Tibial artery (tissue), 4 donors: ENCODE data around the gene SF3A1.

Experiments used
- DNase-seq, 2 donors: peaks; one replicate each; pipeline ENCODE4 v3.0.0-alpha.2; 2019
- H3K27ac ChIP-seq, 2 donors: fragments of 200-600 bp; sonication (generic) in 1 of 2; 1 replicate in 1 of 2; 2 replicates in 1 of 2; pipeline ENCODE4 v1.5.1; 2018 to 2019; ENCODE audit warnings: mild to moderate bottlenecking in 1 of 2
- H3K27me3 ChIP-seq, 2 donors: fragments of 200-600 bp; sonication (generic) in 1 of 2; one replicate each; pipeline versions ENCODE4 v1.5.1 to v1.6.0; 2016 to 2019
- H3K36me3 ChIP-seq, 3 donors: fragments of 200-600 bp; sonication (generic) in 2 of 3; one replicate each; pipeline ENCODE4 v1.5.1; 2016 to 2019; ENCODE audit warnings: mild to moderate bottlenecking in 2 of 3
- H3K4me1 ChIP-seq, 4 donors: fragments of 200-600 bp; sonication (generic) in 2 of 4; 1 replicate in 3 of 4; 2 replicates in 1 of 4; pipeline ENCODE4 v1.5.1; 2016 to 2019
- H3K4me3 ChIP-seq, 2 donors: fragments of 200-600 bp; sonication (generic) in 1 of 2; 1 replicate in 1 of 2; 2 replicates in 1 of 2; pipeline ENCODE4 v1.5.1; 2018 to 2019; ENCODE audit warnings: mild to moderate bottlenecking in 2 of 2
- H3K9me3 ChIP-seq, 3 donors: fragments of 200-600 bp; sonication (generic) in 1 of 3; one replicate each; pipeline ENCODE4 v1.5.1; 2016 to 2019
- intact Hi-C: fragments of 100-400 bp; cut with DNase I; formaldehyde crosslinking; loops from one replicate; pipeline ENCODE4 v1.15.0; 2023; ENCODE audit warnings: low total_unique reads
- TF ChIP-seq, protein P1 (sequence below), 2 experiments: fragments of 200-600 bp in 1 of 2; fragments of 450-650 bp in 1 of 2; IDR thresholded peaks; one replicate each; pipeline ENCODE4 v1.5.1; 2017 to 2019; ENCODE audit warnings: antibody characterized with exemption in 2 of 2, mild to moderate bottlenecking in 1 of 2, moderate library complexity in 1 of 2

Gene SF3A1

DNA sequence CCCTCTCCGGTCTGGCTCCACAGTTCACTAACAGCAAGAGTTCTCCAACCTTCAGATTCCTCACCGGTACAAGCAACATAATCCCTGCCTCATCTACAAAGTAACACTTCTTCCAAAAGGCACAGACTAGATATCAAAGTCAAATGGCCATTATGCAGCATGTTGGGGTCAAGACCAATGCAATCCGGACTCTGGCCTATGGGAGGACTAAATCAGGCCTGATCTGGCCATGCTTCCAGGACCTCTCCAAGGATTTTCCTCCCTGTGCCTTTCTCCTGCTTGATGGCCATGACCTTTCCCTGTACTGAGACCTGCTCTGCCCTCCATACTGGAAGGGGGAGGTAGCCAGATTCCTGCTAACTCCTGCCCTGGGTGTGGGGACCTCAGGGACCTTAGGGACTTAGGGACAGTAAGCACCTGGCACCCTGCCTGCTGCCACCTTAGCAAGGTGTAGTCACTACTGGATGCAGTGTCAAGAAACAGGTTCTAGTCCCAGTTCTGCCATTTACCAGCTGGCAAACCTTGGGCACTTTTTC, 36.6 kb downstream of the SF3A1 start:
- DNase-seq: no peak
- TF ChIP-seq, protein P1, sequence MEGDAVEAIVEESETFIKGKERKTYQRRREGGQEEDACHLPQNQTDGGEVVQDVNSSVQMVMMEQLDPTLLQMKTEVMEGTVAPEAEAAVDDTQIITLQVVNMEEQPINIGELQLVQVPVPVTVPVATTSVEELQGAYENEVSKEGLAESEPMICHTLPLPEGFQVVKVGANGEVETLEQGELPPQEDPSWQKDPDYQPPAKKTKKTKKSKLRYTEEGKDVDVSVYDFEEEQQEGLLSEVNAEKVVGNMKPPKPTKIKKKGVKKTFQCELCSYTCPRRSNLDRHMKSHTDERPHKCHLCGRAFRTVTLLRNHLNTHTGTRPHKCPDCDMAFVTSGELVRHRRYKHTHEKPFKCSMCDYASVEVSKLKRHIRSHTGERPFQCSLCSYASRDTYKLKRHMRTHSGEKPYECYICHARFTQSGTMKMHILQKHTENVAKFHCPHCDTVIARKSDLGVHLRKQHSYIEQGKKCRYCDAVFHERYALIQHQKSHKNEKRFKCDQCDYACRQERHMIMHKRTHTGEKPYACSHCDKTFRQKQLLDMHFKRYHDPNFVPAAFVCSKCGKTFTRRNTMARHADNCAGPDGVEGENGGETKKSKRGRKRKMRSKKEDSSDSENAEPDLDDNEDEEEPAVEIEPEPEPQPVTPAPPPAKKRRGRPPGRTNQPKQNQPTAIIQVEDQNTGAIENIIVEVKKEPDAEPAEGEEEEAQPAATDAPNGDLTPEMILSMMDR (IDR thresholded peaks at IDR 0.05): no peak
- Histone ChIP-seq H3K9me3 (no peaks in the 10 kb centered on the region), H3K36me3 (peaks cover 0 to 22% (median 8%) of the 10 kb centered on the region in 3 donors), H3K27me3 (no peaks in the 10 kb centered on the region), H3K27ac (peak overlapping the region in 1 of 2 donors; percentile 54), H3K4me3 (no peak overlapping the region), H3K4me1 (peaks cover 0 to 96% (median 61%) of the 10 kb centered on the region in 4 donors)
- intact Hi-C loops: no loop called here

DNA sequence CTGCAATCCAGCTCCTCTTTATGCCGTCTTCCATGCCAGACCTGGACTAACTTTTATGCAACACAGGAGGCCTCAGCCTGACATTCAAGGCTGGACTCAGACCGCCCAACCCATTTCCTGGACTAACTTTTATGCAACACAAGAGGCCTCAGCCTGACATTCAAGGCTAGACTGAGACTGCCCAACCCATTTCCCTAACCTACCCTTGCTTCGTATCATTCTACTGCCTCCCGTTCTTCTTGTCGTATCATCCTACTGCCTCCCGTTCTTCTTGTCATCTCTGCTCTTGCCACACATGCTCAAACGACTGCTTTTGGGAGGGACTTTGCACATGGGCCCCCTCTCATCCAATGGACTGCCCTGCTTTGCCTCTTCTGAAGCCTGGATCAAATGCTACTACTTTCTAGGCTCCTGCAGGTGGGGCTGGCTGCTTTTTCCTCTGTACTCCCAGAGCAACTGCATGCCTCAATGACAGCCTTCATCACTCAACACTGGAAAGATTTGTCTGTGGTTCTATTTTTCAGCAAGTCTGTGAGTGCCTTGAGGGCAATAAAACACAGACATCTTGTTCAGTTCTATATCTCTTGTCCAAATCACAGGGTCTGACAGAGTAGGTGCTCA, 37.8 kb downstream of the SF3A1 start:
- Histone ChIP-seq H3K4me3 (no peak overlapping the region), H3K27me3 (no peaks in the 10 kb centered on the region), H3K9me3 (no peaks in the 10 kb centered on the region), H3K27ac (no peak overlapping the region), H3K36me3 (peaks cover 0 to 22% (median 8%) of the 10 kb centered on the region in 3 donors), H3K4me1 (peaks cover 0 to 94% (median 55%) of the 10 kb centered on the region in 4 donors)
- intact Hi-C loops: no loop called here
- DNase-seq: no peak
- TF ChIP-seq, protein P1 (IDR thresholded peaks at IDR 0.05): no peak

DNA sequence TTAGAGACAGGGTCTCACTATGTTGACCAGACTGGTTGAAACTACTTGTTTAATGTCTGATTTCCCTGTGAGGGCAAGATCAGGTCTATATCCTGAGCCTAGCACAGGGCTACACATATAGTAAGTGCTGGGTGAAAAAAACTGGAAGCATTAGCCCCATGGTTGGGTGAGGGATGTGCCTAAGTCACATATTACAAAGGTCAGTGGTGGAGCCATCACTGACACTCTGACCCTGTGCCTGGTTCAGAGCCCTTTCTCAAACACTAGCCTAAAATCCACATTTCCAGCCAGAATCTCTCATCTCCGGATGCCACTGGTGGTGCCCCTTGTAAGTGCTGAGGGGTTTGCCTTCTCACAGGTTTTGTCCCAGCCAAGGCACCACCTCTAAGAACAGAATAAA, 38.9 kb downstream of the SF3A1 start:
- no peak overlapping the region for H3K4me3 ChIP-seq
- intact Hi-C loops: no loop called here
- H3K9me3 ChIP-seq: no peaks in the 10 kb centered on the region
- no peak for DNase-seq
- no peaks in the 10 kb centered on the region for H3K27me3 ChIP-seq
- peak overlapping the region in 1 of 2 donors; percentile 0 for H3K27ac ChIP-seq
- peaks cover 0 to 22% (median 8%) of the 10 kb centered on the region in 3 donors for H3K36me3 ChIP-seq
- peaks cover 0 to 90% (median 51%) of the 10 kb centered on the region in 4 donors for H3K4me1 ChIP-seq
- TF ChIP-seq, protein P1 (IDR thresholded peaks at IDR 0.05): no peak

DNA sequence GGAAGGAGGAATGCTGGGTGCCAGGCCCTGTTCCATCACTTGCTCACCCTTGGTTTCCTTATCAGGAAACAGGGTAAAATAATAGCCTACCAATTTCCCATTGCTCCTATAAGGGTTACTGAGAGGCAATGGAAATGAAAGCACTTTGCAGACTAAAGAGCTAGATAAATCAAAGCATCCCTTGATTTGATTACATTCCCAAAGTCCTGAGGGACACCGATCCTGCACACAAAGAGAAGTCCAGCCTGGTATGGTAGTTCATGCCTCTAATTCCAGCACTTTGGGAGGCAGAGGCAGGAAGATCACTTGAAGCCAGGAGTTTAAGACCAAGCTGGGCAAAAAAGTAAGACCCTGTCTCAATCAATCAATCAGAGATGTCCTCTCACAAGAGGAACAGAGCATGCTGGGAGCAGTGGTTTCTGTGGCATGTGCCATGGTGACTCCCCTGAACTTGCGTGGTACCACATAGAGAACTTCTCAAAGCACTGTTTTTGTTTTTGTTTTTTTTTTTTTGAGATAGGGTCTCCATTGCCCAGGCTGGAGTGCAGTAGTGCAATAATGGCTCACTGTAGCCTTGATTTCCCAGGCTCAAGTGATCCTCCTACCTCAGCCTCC, 40.6 kb downstream of the SF3A1 start:
- no peaks in the 10 kb centered on the region for H3K27me3 ChIP-seq
- TF ChIP-seq, protein P1 (IDR thresholded peaks at IDR 0.05): no peak
- peaks cover under 1 to 90% (median 53%) of the 10 kb centered on the region in 4 donors for H3K4me1 ChIP-seq
- H3K4me3 ChIP-seq: no peak overlapping the region
- intact Hi-C loops: no loop called here
- no peaks in the 10 kb centered on the region for H3K9me3 ChIP-seq
- H3K27ac ChIP-seq: peak overlapping the region in 1 of 2 donors; percentile 9
- H3K36me3 ChIP-seq: peaks cover 0 to 22% (median 8%) of the 10 kb centered on the region in 3 donors
- no peak for DNase-seq

DNA sequence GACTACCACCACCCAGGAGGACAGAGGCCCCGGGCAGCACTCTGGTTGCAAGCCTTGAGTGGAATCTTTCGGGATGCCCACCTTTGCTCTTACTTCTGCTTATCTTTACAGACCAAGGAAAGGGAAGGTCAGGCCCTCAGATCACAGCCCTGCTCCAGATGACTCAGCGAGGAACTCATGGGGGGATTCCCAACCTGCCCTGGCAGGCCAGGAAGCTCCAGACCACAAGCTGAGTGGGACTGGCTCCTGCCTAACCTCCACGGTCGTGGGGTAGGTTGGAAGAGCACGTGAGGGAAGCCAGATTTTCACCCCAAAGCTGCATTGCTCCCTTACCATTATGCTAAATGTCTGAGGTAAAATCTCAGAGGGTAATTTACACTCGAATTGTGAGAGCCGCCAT, 41.8 kb downstream of the SF3A1 start:
- peaks cover 3 to 91% (median 57%) of the 10 kb centered on the region in 4 donors for H3K4me1 ChIP-seq
- intact Hi-C loops: no loop called here

More for the DNA sequence above, 41.8 kb downstream of the SF3A1 start:
- H3K9me3 ChIP-seq: no peaks in the 10 kb centered on the region
- no peak for DNase-seq
- peak overlapping the region; percentile 17 to 35 for H3K27ac ChIP-seq
- TF ChIP-seq, protein P1 (IDR thresholded peaks at IDR 0.05): no peak
- H3K27me3 ChIP-seq: no peaks in the 10 kb centered on the region
- H3K36me3 ChIP-seq: peaks cover 0 to 20% (median 0%) of the 10 kb centered on the region in 3 donors
- H3K4me3 ChIP-seq: no peak overlapping the region
